Uterus (tissue), 4 donors: Measurements from ENCODE around the gene ABL2. TPM values are rescaled to one million over a fixed set of nuclear protein-coding genes. Genes with fewer than 3 reads are reported as not detected.
A peak's percentile ranks its signal among the peaks of the same experiment; 100 is the strongest.

Source experiments
- DNase-seq, 2 donors: peaks; one replicate each; pipeline ENCODE4 v3.0.0-alpha.2; 2019 to 2020
- H3K27ac ChIP-seq, 2 donors: fragments of 200-600 bp; sonication (generic); 1 replicate in 1 of 2; 2 replicates in 1 of 2; pipeline ENCODE4 v1.5.1; 2016 to 2018
- H3K27me3 ChIP-seq, 2 donors: fragments of 200-600 bp; sonication (generic); one replicate each; pipeline ENCODE4 v1.5.1; 2018 to 2019; ENCODE audit warnings: control low read depth in 1 of 2
- H3K36me3 ChIP-seq, 2 donors: fragments of 200-600 bp; sonication (generic); one replicate each; pipeline ENCODE4 v1.5.1; 2019; ENCODE audit warnings: control low read depth in 1 of 2
- H3K4me1 ChIP-seq, 2 donors: fragments of 200-600 bp; sonication (generic); one replicate each; pipeline ENCODE4 v1.5.1; 2018 to 2019; ENCODE audit warnings: control low read depth in 1 of 2
- H3K4me3 ChIP-seq, 2 donors: fragments of 200-600 bp; sonication (generic); 1 replicate in 1 of 2; 2 replicates in 1 of 2; pipeline ENCODE4 v1.5.1; 2018 to 2019; ENCODE audit warnings: mild to moderate bottlenecking in 1 of 2
- H3K9me3 ChIP-seq, 2 donors: fragments of 200-600 bp; sonication (generic); one replicate each; pipeline ENCODE4 v1.5.1; 2019; ENCODE audit warnings: control low read depth in 1 of 2
- CTCF ChIP-seq, 4 experiments: fragments of 200-600 bp in 2 of 4; fragments of 450-650 bp in 2 of 4; sonication (generic) in 2 of 4; IDR thresholded peaks; one replicate each; pipeline ENCODE4 v1.5.1; 2016 to 2019; ENCODE audit warnings: antibody characterized with exemption in 4 of 4, mild to moderate bottlenecking in 2 of 4, moderate library complexity in 1 of 4
- POLR2A ChIP-seq, 2 donors: fragments of 450-650 bp; IDR thresholded peaks; one replicate each; pipeline ENCODE4 v1.6.1; 2016; ENCODE audit warnings: antibody characterized with exemption in 2 of 2, mild to moderate bottlenecking in 1 of 2, moderate library complexity in 1 of 2
- intact Hi-C: fragments of 100-400 bp; cut with DNase I; formaldehyde crosslinking; loops from one replicate; pipeline ENCODE4 v1.15.1; 2023; ENCODE audit warnings: low total_unique reads
- total RNA-seq, 4 donors: library from RNA; depleted of rRNA in 3 of 4; stranded (reverse); fragments of >200 nt in 3 of 4; gene quantifications; one replicate each; pipeline versions ENCODE4 v1.1.0 to v1.2.4, GENCODE V29; 2014 to 2023
- donor health status: DM: yes; HTN: yes; CAD: no.

ABL2 gene
- total RNA-seq, 4 donors from 2014 or later, result 10.3 to 33.1 (median 15.1) TPM

- no peak overlapping the region for H3K4me3 ChIP-seq
- no peaks in the 10 kb centered on the region for H3K4me1 ChIP-seq
- H3K36me3 ChIP-seq, result no peaks in the 10 kb centered on the region
- H3K27me3 ChIP-seq, result no peaks in the 10 kb centered on the region
- TF ChIP-seq POLR2A (IDR thresholded peaks at IDR 0.05) (no peak), CTCF (IDR thresholded peaks at IDR 0.05) (no peak)
- no peak for DNase-seq
- H3K27ac ChIP-seq, result no peak overlapping the region
- intact Hi-C loops, result no loop called here
- no peaks in the 10 kb centered on the region for H3K9me3 ChIP-seq
Observed at GRCh38 chr1:179066471-179066870, 163.0 kb downstream of the ABL2 start.

- TF ChIP-seq CTCF (IDR thresholded peaks at IDR 0.05), result no peak
- TF ChIP-seq POLR2A (IDR thresholded peaks at IDR 0.05), result no peak
- Histone ChIP-seq H3K4me1 (no peaks in the 10 kb centered on the region), H3K27ac (no peak overlapping the region), H3K36me3 (no peaks in the 10 kb centered on the region), H3K4me3 (no peak overlapping the region), H3K9me3 (no peaks in the 10 kb centered on the region), H3K27me3 (no peaks in the 10 kb centered on the region)
- intact Hi-C loops, result no loop called here
- no peak for DNase-seq
Observed at GRCh38 chr1:179061360-179062282, 167.9 kb downstream of the ABL2 start.

- no peaks in the 10 kb centered on the region for H3K9me3 ChIP-seq
- H3K4me3 ChIP-seq, result no peak overlapping the region
- H3K36me3 ChIP-seq, result no peaks in the 10 kb centered on the region
- H3K4me1 ChIP-seq, result no peaks in the 10 kb centered on the region
- H3K27me3 ChIP-seq, result no peaks in the 10 kb centered on the region
- no peak for TF ChIP-seq POLR2A (IDR thresholded peaks at IDR 0.05)
- no peak for TF ChIP-seq CTCF (IDR thresholded peaks at IDR 0.05)
- intact Hi-C loops, result no loop called here
- no peak for DNase-seq
- H3K27ac ChIP-seq, result peak overlapping the region in 1 of 2 donors; percentile 49
Observed at GRCh38 chr1:179058487-179059483, 170.7 kb downstream of the ABL2 start.

GRCh38 chr1:179055937-179056336 is 173.5 kb downstream of the ABL2 start:
- Histone ChIP-seq H3K4me3 (no peak overlapping the region), H3K36me3 (no peaks in the 10 kb centered on the region), H3K27ac (no peak overlapping the region), H3K9me3 (no peaks in the 10 kb centered on the region), H3K27me3 (no peaks in the 10 kb centered on the region), H3K4me1 (no peaks in the 10 kb centered on the region)
- intact Hi-C loops, result no loop called here
- TF ChIP-seq POLR2A (IDR thresholded peaks at IDR 0.05) (no peak), CTCF (IDR thresholded peaks at IDR 0.05) (no peak)
- no peak for DNase-seq
